Measurements from ENCODE around the gene USB1. TPM values are rescaled to one million over a fixed set of nuclear protein-coding genes. Genes with fewer than 3 reads are reported as not detected.

Gene USB1
- total and polyA plus RNA-seq, 7 experiments from 2014 or later: 26.8 to 50.8 (median 28.9) TPM

GRCh38 chr16:57991551-57992059 is 9.6 kb upstream of the USB1 start:
- intact Hi-C loops (cut with micrococcal nuclease): no loop called here
- Histone ChIP-seq H3K4me1 (ENCODE audit: control insufficient read depth in 2 of 2, insufficient read depth in 2 of 2, low read length in 2 of 2) (peaks cover 17 to 23% of the 10 kb centered on the region in 2 donors), H3K27me3 (ENCODE audit: control insufficient read depth in 2 of 2, insufficient read depth in 2 of 2, low read length in 2 of 2) (no peaks in the 10 kb centered on the region), H3K36me3 (ENCODE audit: control insufficient read depth in 2 of 3, insufficient read depth in 3 of 3, low read length in 3 of 3) (peaks cover 0 to 26% (median 8%) of the 10 kb centered on the region in 3 experiments), H3K27ac (ENCODE audit: low read depth, low read length) (no peak overlapping the region), H3K9me3 (ENCODE audit: control insufficient read depth in 2 of 3, low read length in 3 of 3) (no peaks in the 10 kb centered on the region), H3K4me3 (ENCODE audit: low read length) (no peak overlapping the region)
- Mint-ChIP-seq H3K27ac (peak overlapping the region in 4 of 9 donors; percentile 7 to 56 (median 47)), H3K27me3 (peaks cover 0 to 7% (median 0%) of the 10 kb centered on the region in 5 donors), H3K36me3 (peaks cover 0 to 7% (median 0%) of the 10 kb centered on the region in 5 donors), H3K4me3 (no peak overlapping the region), H3K9me3 (no peaks in the 10 kb centered on the region), H3K4me1 (peaks cover 8 to 31% (median 17%) of the 10 kb centered on the region in 7 donors)
- ATAC-seq (no peak), DNase-seq (no peak)
- CTCF ChIA-PET: interaction anchor here (0.6 kb wide), 1 partner anchor 93 kb away, joined by 3 read pairs; no protein-coding TSS in a partner anchor
- POLR2A ChIA-PET: interaction anchor here (2.6 kb wide), 1 partner anchor 9 kb away, joined by 9 read pairs; the partner anchor contains the start of genes USB1 and ZNF319

- H3K9me3 Mint-ChIP-seq: no peaks in the 10 kb centered on the region
- Histone ChIP-seq H3K27ac (ENCODE audit: low read depth, low read length) (no peak overlapping the region), H3K9me3 (ENCODE audit: control insufficient read depth in 2 of 3, low read length in 3 of 3) (no peaks in the 10 kb centered on the region), H3K4me1 (ENCODE audit: control insufficient read depth in 2 of 2, insufficient read depth in 2 of 2, low read length in 2 of 2) (peaks cover 22 to 28% of the 10 kb centered on the region in 2 donors), H3K4me3 (ENCODE audit: low read length) (no peak overlapping the region), H3K27me3 (ENCODE audit: control insufficient read depth in 2 of 2, insufficient read depth in 2 of 2, low read length in 2 of 2) (no peaks in the 10 kb centered on the region), H3K36me3 (ENCODE audit: control insufficient read depth in 2 of 3, insufficient read depth in 3 of 3, low read length in 3 of 3) (peaks cover 0 to 31% (median 12%) of the 10 kb centered on the region in 3 experiments)
- peaks cover 0 to 8% (median 0%) of the 10 kb centered on the region in 5 donors for H3K36me3 Mint-ChIP-seq
- H3K4me1 Mint-ChIP-seq: peaks cover 9 to 33% (median 20%) of the 10 kb centered on the region in 7 donors
- DNase-seq (no peak), ATAC-seq (no peak)
- POLR2A ChIA-PET: interaction anchor here (0.7 kb wide), 1 partner anchor 528 kb away, joined by 3 read pairs; no protein-coding TSS in a partner anchor
- H3K27ac Mint-ChIP-seq: peak overlapping the region in 5 of 9 donors; percentile 7 to 81 (median 60)
- H3K27me3 Mint-ChIP-seq: peaks cover 0 to 3% (median 0%) of the 10 kb centered on the region in 5 donors
- CTCF ChIA-PET: interaction anchor here (0.6 kb wide), 1 partner anchor 93 kb away, joined by 3 read pairs; no protein-coding TSS in a partner anchor
- intact Hi-C loops (cut with micrococcal nuclease): no loop called here
- H3K4me3 Mint-ChIP-seq: no peak overlapping the region
Observed at GRCh38 chr16:57992084-57992483, 9.1 kb upstream of the USB1 start.

DNA sequence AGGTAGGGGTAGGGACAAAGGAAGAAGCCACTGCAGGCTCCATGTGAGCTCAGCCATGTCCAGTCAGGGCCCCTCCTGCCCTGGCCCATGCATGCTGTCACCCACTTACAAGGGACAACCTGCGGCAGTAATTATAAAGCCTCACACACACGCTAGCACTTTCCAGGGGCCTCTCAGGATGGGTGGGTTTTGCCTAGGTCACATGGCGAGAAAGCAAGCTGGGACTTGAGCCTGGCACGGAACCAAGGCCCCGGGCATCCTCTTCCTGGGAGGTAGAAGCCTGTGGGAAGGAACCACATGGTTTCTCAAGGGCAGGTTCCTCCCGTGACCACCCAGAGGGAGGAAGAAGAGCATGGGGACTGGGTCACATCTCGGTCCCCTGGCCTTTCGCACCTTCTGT is 7.8 kb upstream of the USB1 start:
- H3K27ac ChIP-seq (ENCODE audit: low read depth, low read length): peak overlapping the region; percentile 39
- CTCF ChIA-PET: no interaction called here

DNA sequence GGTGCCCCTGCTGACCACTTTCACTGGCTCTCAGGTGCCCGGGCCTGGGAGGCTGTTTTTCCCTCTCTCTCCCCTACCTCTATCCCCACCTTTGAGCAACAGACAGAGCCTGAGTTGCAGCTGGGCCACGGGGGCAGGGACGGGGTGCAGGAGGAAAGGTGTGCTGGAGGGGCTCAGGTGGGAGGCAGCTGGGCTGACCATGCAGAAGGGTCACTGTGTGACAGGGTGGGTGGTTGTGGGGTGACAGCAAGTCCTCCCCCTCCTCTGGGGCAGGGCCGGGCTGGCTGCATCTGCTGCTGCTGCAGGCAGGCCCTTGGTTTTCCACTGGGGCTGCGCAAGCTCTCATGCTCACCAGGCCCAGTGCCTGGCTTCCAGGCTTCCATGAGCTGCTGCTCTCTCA is 7.3 kb upstream of the USB1 start:
- peak overlapping the region in 6 of 9 donors; percentile 72 to 90 (median 84) for H3K27ac Mint-ChIP-seq
- Histone ChIP-seq H3K36me3 (ENCODE audit: control insufficient read depth in 2 of 3, insufficient read depth in 3 of 3, low read length in 3 of 3) (peaks cover 0 to 41% (median 12%) of the 10 kb centered on the region in 3 experiments), H3K27me3 (ENCODE audit: control insufficient read depth in 2 of 2, insufficient read depth in 2 of 2, low read length in 2 of 2) (no peaks in the 10 kb centered on the region), H3K9me3 (ENCODE audit: control insufficient read depth in 2 of 3, low read length in 3 of 3) (no peaks in the 10 kb centered on the region), H3K4me3 (ENCODE audit: low read length) (no peak overlapping the region), H3K27ac (ENCODE audit: low read depth, low read length) (peak overlapping the region; percentile 39), H3K4me1 (ENCODE audit: control insufficient read depth in 2 of 2, insufficient read depth in 2 of 2, low read length in 2 of 2) (peaks cover 39 to 46% of the 10 kb centered on the region in 2 donors)
- intact Hi-C loops (cut with micrococcal nuclease): no loop called here
- POLR2A ChIA-PET: interaction anchor here (0.7 to 1.5 kb wide), 2 partner anchors 16 to 45 kb away, joined by 3 read pairs; no protein-coding TSS in a partner anchor
- H3K4me1 Mint-ChIP-seq: peaks cover 28 to 51% (median 36%) of the 10 kb centered on the region in 7 donors
- no peak overlapping the region for H3K4me3 Mint-ChIP-seq
- H3K36me3 Mint-ChIP-seq: peaks cover 0 to 11% (median 0%) of the 10 kb centered on the region in 5 donors
- DNase-seq: no peak
- H3K9me3 Mint-ChIP-seq: no peaks in the 10 kb centered on the region
- H3K27me3 Mint-ChIP-seq: no peaks in the 10 kb centered on the region
- CTCF ChIA-PET: no interaction called here
- ATAC-seq: no peak

More for the DNA sequence above, 7.8 kb upstream of the USB1 start:
- DNase-seq: no peak
- no peaks in the 10 kb centered on the region for H3K9me3 Mint-ChIP-seq
- peaks cover 35 to 41% of the 10 kb centered on the region in 2 donors for H3K4me1 ChIP-seq (ENCODE audit: control insufficient read depth in 2 of 2, insufficient read depth in 2 of 2, low read length in 2 of 2)
- no peaks in the 10 kb centered on the region for H3K9me3 ChIP-seq (ENCODE audit: control insufficient read depth in 2 of 3, low read length in 3 of 3)
- H3K4me3 Mint-ChIP-seq: no peak overlapping the region
- no peak for ATAC-seq
- peaks cover 0 to 11% (median 0%) of the 10 kb centered on the region in 5 donors for H3K36me3 Mint-ChIP-seq
- peak overlapping the region in 5 of 9 donors; percentile 7 to 81 (median 76) for H3K27ac Mint-ChIP-seq
- H3K4me1 Mint-ChIP-seq: peaks cover 23 to 46% (median 32%) of the 10 kb centered on the region in 7 donors
- POLR2A ChIA-PET: interaction anchor here (1.5 kb wide), 1 partner anchor 17 kb away, joined by 3 read pairs; no protein-coding TSS in a partner anchor
- intact Hi-C loops (cut with micrococcal nuclease): no loop called here
- H3K4me3 ChIP-seq (ENCODE audit: low read length): no peak overlapping the region
- peaks cover 0 to 41% (median 12%) of the 10 kb centered on the region in 3 experiments for H3K36me3 ChIP-seq (ENCODE audit: control insufficient read depth in 2 of 3, insufficient read depth in 3 of 3, low read length in 3 of 3)
- no peaks in the 10 kb centered on the region for H3K27me3 ChIP-seq (ENCODE audit: control insufficient read depth in 2 of 2, insufficient read depth in 2 of 2, low read length in 2 of 2)
- no peaks in the 10 kb centered on the region for H3K27me3 Mint-ChIP-seq

DNA sequence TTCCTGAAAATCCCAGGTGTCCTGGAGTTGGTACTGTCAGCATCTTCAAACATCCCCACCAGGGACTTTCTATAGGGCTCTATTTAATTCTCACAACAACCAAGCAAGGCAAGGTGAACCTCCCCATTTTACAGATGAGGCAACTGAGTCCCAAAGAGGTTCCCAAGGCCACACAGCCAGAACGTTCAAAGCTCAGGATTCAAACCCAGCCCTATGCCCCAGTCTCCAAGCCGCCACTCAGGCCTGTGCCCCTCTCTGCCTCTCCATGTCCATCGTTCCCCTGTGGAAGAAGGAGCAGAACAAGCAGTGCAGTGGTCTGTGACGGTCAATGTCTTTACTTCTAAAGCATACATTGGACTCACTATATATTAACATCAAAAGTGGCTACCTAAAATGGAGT is 6.8 kb upstream of the USB1 start:
- intact Hi-C loops (cut with micrococcal nuclease): no loop called here
- peaks cover 32 to 55% (median 41%) of the 10 kb centered on the region in 7 donors for H3K4me1 Mint-ChIP-seq
- no peaks in the 10 kb centered on the region for H3K27me3 Mint-ChIP-seq
- Histone ChIP-seq H3K4me3 (ENCODE audit: low read length) (no peak overlapping the region), H3K4me1 (ENCODE audit: control insufficient read depth in 2 of 2, insufficient read depth in 2 of 2, low read length in 2 of 2) (peaks cover 43 to 50% of the 10 kb centered on the region in 2 donors), H3K27ac (ENCODE audit: low read depth, low read length) (peak overlapping the region; percentile 39), H3K9me3 (ENCODE audit: control insufficient read depth in 2 of 3, low read length in 3 of 3) (no peaks in the 10 kb centered on the region), H3K27me3 (ENCODE audit: control insufficient read depth in 2 of 2, insufficient read depth in 2 of 2, low read length in 2 of 2) (no peaks in the 10 kb centered on the region), H3K36me3 (ENCODE audit: control insufficient read depth in 2 of 3, insufficient read depth in 3 of 3, low read length in 3 of 3) (peaks cover 0 to 41% (median 12%) of the 10 kb centered on the region in 3 experiments)
- H3K27ac Mint-ChIP-seq: peak overlapping the region in 8 of 9 donors; percentile 43 to 90 (median 80)
- peaks cover 0 to 11% (median 0%) of the 10 kb centered on the region in 5 donors for H3K36me3 Mint-ChIP-seq
- ChIA-PET POLR2A (interaction anchor here (0.7 to 1.5 kb wide), 2 partner anchors 16 to 44 kb away, joined by 3 read pairs; no protein-coding TSS in a partner anchor), CTCF (no interaction called here)
- DNase-seq: no peak
- peak overlapping the region in 3 of 10 donors; percentile 16 to 41 (median 29) for H3K4me3 Mint-ChIP-seq
- ATAC-seq: no peak
- no peaks in the 10 kb centered on the region for H3K9me3 Mint-ChIP-seq

GRCh38 chr16:57994778-57995177 is 6.4 kb upstream of the USB1 start:
- CTCF ChIA-PET: no interaction called here
- no peaks in the 10 kb centered on the region for H3K27me3 Mint-ChIP-seq

More at GRCh38 chr16:57994778-57995177, 6.4 kb upstream of the USB1 start:
- Histone ChIP-seq H3K9me3 (ENCODE audit: control insufficient read depth in 2 of 3, low read length in 3 of 3) (no peaks in the 10 kb centered on the region), H3K4me1 (ENCODE audit: control insufficient read depth in 2 of 2, insufficient read depth in 2 of 2, low read length in 2 of 2) (peaks cover 43 to 55% of the 10 kb centered on the region in 2 donors), H3K4me3 (ENCODE audit: low read length) (no peak overlapping the region), H3K27me3 (ENCODE audit: control insufficient read depth in 2 of 2, insufficient read depth in 2 of 2, low read length in 2 of 2) (no peaks in the 10 kb centered on the region), H3K27ac (ENCODE audit: low read depth, low read length) (peak overlapping the region; percentile 46), H3K36me3 (ENCODE audit: control insufficient read depth in 2 of 3, insufficient read depth in 3 of 3, low read length in 3 of 3) (peaks cover 0 to 41% (median 12%) of the 10 kb centered on the region in 3 experiments)
- POLR2A ChIA-PET: no interaction called here
- Mint-ChIP-seq H3K4me1 (peaks cover 33 to 59% (median 41%) of the 10 kb centered on the region in 7 donors), H3K4me3 (peak overlapping the region in 5 of 10 donors; percentile 1 to 41 (median 19)), H3K9me3 (no peaks in the 10 kb centered on the region), H3K36me3 (peaks cover 0 to 11% (median 0%) of the 10 kb centered on the region in 5 donors), H3K27ac (peak overlapping the region in 8 of 9 donors; percentile 72 to 90 (median 84))
- peak in 1 of 9 donors; percentile 20 for DNase-seq
- intact Hi-C loops (cut with micrococcal nuclease): loop anchor here in 1 of 2 donors (5.0 kb wide), 1 partner anchor 402 kb away; no protein-coding TSS in a partner anchor
- peak; percentile 72 for ATAC-seq

Data from naive thymus-derived CD4-positive, alpha-beta T cell (primary cell).